Measurements from ENCODE around the gene ARHGAP8.

DNA sequence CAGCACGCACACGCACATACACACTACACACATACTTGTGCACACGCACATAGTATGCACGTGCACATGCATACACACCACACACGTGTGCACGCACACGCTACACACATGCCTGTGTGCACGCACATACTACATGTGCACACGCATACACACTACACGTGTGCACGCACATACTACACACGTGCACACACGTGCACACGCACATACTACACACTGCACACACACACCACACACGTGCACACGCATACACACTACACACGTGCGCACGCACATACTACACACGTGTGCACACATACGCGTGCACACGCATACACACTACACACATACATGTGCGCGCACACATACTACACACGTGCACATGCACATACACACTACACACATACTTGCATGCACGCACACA is 19.7 kb upstream of the ARHGAP8 start:
- TF ChIP-seq POLR2A (IDR thresholded peaks at IDR 0.05; ENCODE audit: extremely low read depth, insufficient read length) (no peak), MYC (IDR thresholded peaks at IDR 0.05; ENCODE audit: low read depth, low read length) (no peak)
- TF ChIP-seq, protein P1, sequence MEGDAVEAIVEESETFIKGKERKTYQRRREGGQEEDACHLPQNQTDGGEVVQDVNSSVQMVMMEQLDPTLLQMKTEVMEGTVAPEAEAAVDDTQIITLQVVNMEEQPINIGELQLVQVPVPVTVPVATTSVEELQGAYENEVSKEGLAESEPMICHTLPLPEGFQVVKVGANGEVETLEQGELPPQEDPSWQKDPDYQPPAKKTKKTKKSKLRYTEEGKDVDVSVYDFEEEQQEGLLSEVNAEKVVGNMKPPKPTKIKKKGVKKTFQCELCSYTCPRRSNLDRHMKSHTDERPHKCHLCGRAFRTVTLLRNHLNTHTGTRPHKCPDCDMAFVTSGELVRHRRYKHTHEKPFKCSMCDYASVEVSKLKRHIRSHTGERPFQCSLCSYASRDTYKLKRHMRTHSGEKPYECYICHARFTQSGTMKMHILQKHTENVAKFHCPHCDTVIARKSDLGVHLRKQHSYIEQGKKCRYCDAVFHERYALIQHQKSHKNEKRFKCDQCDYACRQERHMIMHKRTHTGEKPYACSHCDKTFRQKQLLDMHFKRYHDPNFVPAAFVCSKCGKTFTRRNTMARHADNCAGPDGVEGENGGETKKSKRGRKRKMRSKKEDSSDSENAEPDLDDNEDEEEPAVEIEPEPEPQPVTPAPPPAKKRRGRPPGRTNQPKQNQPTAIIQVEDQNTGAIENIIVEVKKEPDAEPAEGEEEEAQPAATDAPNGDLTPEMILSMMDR (IDR thresholded peaks at IDR 0.05; ENCODE audit: low read depth, low read length) = no peak
